Pancreas (tissue), 10 donors: Measurements from ENCODE around the gene RAP1A. TPM values are rescaled to one million over a fixed set of nuclear protein-coding genes. Genes with fewer than 3 reads are reported as not detected.

ENCODE experiments used
- ATAC-seq, 4 donors: fragments of 200-7000 bp; cut with Tn5 transposase; one replicate each; pipeline versions ENCODE4 v1.8.0 to v1.9.1; 2020; ENCODE audit warnings: mild to moderate bottlenecking in 4 of 4, moderate library complexity in 4 of 4
- DNase-seq, 6 donors: peaks; one replicate each; pipeline ENCODE4 v3.0.0-alpha.2; 2020
- FAIRE-seq: peaks from 2 replicates; lab custom pipeline; 2012; peaks lifted over from hg19 to GRCh38; lab: Jason Lieb, UNC
- H3K27ac ChIP-seq, 4 donors: fragments of 200-600 bp; sonication (generic); 1 replicate in 3 of 4; 2 replicates in 1 of 4; pipeline versions ENCODE4 v1.5.0 to v1.8.0; 2020
- H3K27me3 ChIP-seq, 4 donors: fragments of 200-600 bp; one replicate each; pipeline ENCODE4 v1.8.0; 2021
- H3K36me3 ChIP-seq, 3 donors: fragments of 200-600 bp; sonication (generic) in 1 of 3; one replicate each; pipeline versions ENCODE4 v1.5.0 to v1.8.0; 2020 to 2021
- H3K4me1 ChIP-seq, 3 donors: fragments of 200-600 bp; one replicate each; pipeline ENCODE4 v1.8.0; 2021
- H3K4me3 ChIP-seq, 4 donors: fragments of 200-600 bp; sonication (generic) in 2 of 4; one replicate each; pipeline versions ENCODE4 v1.5.0 to v1.8.0; 2020 to 2021
- H3K9me3 ChIP-seq, 4 donors: fragments of 200-600 bp; one replicate each; pipeline ENCODE4 v1.8.0; 2021
- WGBS, 2 donors: extraction: QIAGEN DNeasy Blood & Tissue Kit; methylation state at CpG; one replicate each; pipeline ENCODE4 v1.1.7; 2013; 5-methylcytosine and 5-hydroxymethylcytosine counted together
- intact Hi-C, 3 donors: fragments of 100-400 bp; cut with DNase I; formaldehyde crosslinking; loops; one replicate each; pipeline versions ENCODE4 v1.11.1 to v1.14.2; 2022
- polyA plus RNA-seq, 2 donors: library from polyadenylated mRNA; stranded (reverse); fragments of 200-250 nt; gene quantifications; one replicate each; pipeline ENCODE4 v1.2.3, GENCODE V29; 2013
- total RNA-seq, 6 donors: library from RNA; stranded (reverse); fragmentation: NEBNext Ultra II Directional in 4 of 6; extraction: Animal tissue kit (Norgen Biotek cat#: 25700) in 4 of 6; gene quantifications; one replicate each; pipeline versions ENCODE4 v1.2.1 to v1.2.4, GENCODE V29; 2021 to 2023
- TF ChIP-seq, protein P1 (sequence below), 4 donors: fragments of 200-600 bp; sonication (generic) in 3 of 4; IDR thresholded peaks; one replicate each; pipeline versions ENCODE4 v1.5.0 to v1.8.0; 2021; ENCODE audit warnings: antibody characterized with exemption in 4 of 4
- donor health status: healthy with polysubstance abuse.
- donor health status: DM: no; HTN: no; CAD: no; lungs with moderate emphysema.
- donor health status: DM: no; HTN: no; CAD: no.
- donor health status: control.
- donor health status: control.
- donor health status: Bipolar disorder and iron deficiency.
- donor health status: DM: yes; HTN: yes; CAD: no.
- donor health status: DM: no; HTN: no; CAD: no.
- donor health status: DM: no; HTN: no; CAD: no.
- donor health status: DM: yes; HTN: yes; CAD: no.

Gene RAP1A
- total and polyA plus RNA-seq, 8 donors = 17.0 to 35.1 (median 21.5) TPM

DNA sequence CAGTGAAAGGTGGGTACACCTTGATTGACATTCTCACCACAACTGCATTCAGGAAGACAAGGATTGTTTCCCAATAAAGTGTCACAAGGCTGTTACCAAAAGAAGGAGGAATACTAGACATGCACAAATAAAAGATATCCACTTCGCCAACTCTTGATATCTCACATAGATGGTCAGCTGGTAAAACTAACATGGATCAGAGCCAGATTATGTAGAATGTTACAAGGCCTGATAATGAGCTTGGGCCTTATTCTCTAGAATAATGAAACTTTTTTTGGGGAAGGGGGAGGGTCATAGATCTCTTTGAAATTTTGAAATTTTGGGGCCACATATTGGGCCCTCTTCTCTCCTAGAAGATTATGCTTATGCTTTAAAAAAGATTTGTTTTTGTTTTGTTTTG, 24.9 kb downstream of the RAP1A start:
- no peak for FAIRE-seq
- H3K4me1 ChIP-seq = peaks cover 0 to 7% (median 4%) of the 10 kb centered on the region in 3 donors
- TF ChIP-seq, protein P1, sequence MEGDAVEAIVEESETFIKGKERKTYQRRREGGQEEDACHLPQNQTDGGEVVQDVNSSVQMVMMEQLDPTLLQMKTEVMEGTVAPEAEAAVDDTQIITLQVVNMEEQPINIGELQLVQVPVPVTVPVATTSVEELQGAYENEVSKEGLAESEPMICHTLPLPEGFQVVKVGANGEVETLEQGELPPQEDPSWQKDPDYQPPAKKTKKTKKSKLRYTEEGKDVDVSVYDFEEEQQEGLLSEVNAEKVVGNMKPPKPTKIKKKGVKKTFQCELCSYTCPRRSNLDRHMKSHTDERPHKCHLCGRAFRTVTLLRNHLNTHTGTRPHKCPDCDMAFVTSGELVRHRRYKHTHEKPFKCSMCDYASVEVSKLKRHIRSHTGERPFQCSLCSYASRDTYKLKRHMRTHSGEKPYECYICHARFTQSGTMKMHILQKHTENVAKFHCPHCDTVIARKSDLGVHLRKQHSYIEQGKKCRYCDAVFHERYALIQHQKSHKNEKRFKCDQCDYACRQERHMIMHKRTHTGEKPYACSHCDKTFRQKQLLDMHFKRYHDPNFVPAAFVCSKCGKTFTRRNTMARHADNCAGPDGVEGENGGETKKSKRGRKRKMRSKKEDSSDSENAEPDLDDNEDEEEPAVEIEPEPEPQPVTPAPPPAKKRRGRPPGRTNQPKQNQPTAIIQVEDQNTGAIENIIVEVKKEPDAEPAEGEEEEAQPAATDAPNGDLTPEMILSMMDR (IDR thresholded peaks at IDR 0.05) = no peak
- no peak overlapping the region for H3K4me3 ChIP-seq
- intact Hi-C loops = loop anchor here in 1 of 3 donors (10.0 kb wide), 1 partner anchor 130 kb away; no protein-coding TSS in a partner anchor
- H3K27ac ChIP-seq = no peak overlapping the region
- no peaks in the 10 kb centered on the region for H3K9me3 ChIP-seq
- DNase-seq = no peak
- no peaks in the 10 kb centered on the region for H3K27me3 ChIP-seq
- ATAC-seq = no peak
- 43 to 56% methylated on average over 1 of the region's 1 CpG for WGBS, 2 donors
- no peaks in the 10 kb centered on the region for H3K36me3 ChIP-seq

DNA sequence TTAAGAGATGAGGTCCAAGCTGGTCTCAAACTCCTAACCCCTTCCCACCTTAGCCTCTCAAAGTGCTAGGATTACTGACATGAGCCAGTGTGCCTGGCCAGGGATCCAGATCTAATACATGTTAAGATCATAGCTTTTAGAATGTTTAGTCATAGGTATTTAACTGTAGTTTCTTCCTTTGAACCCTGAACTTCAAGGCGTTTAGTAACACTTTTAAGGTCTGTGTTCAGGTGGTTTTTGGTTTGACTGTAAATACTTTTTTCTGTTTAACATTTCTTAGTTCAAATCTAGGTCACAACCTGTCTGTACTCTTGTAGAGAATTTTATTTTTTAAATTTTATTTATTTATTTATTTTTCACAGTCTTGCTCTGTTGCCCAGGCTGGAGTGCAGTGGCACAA, 28.1 kb downstream of the RAP1A start:
- intact Hi-C loops = loop anchor here in 1 of 3 donors (10.0 kb wide), 1 partner anchor 133 kb away; no protein-coding TSS in a partner anchor
- no peaks in the 10 kb centered on the region for H3K27me3 ChIP-seq
- H3K9me3 ChIP-seq = no peaks in the 10 kb centered on the region
- 91 to 92% methylated on average over 1 of the region's 1 CpG for WGBS, 2 donors
- no peak for DNase-seq
- no peaks in the 10 kb centered on the region for H3K36me3 ChIP-seq
- ATAC-seq = no peak
- H3K27ac ChIP-seq = no peak overlapping the region
- FAIRE-seq = no peak
- no peaks in the 10 kb centered on the region for H3K4me1 ChIP-seq
- TF ChIP-seq, protein P1 (IDR thresholded peaks at IDR 0.05) = no peak
- H3K4me3 ChIP-seq = no peak overlapping the region

DNA sequence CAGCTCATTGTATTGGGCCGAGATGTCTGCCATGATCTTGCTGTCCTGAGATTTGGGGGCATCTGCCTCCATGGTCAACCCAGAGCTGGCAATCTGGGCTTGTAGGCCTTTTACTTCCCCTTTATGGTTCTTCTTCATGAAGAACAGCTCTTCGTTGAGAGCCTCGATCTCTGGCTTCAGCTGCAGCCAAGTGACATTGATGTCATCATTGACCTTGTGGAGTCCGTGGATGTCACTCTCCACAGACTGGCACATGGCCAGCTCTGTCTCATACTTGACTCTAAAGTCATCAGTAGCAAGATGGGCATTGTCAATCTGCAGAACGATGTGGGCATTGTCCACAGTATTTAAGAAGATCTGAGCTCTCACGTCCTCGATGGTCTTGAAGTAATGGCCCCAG, 29.2 kb downstream of the RAP1A start:
- Histone ChIP-seq H3K4me3 (no peak overlapping the region), H3K27me3 (no peaks in the 10 kb centered on the region), H3K27ac (no peak overlapping the region), H3K4me1 (no peaks in the 10 kb centered on the region), H3K9me3 (no peaks in the 10 kb centered on the region), H3K36me3 (no peaks in the 10 kb centered on the region)
- FAIRE-seq (no peak), ATAC-seq (no peak), DNase-seq (no peak)
- TF ChIP-seq, protein P1 (IDR thresholded peaks at IDR 0.05) = no peak
- WGBS, 2 donors = 81 to 84% methylated on average over 7 of the region's 7 CpGs
- intact Hi-C loops = loop anchor here in 1 of 3 donors (10.0 kb wide), 1 partner anchor 134 kb away; no protein-coding TSS in a partner anchor

DNA sequence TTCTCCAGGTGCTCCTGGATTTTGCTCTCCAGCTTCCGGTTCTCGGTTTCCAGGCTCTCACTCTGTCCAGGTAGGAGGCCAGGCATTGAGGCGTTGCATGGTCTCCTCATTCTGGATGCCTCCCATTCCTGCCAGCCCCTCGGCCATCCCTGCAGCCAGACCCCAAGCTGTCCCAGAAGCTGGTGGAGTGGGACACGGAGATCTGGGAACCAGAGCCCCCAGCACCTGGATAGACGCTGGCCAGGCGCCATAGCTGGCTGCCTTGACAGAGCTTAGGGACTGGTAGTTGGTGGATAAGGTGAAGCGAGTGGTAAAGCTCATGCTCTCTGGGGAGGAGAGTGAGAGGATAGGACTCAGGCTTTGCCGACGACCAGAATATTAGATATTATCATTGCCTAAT, 29.6 kb downstream of the RAP1A start:
- intact Hi-C loops = loop anchor here in 1 of 3 donors (10.0 kb wide), 1 partner anchor 134 kb away; no protein-coding TSS in a partner anchor
- no peak overlapping the region for H3K4me3 ChIP-seq
- TF ChIP-seq, protein P1 (IDR thresholded peaks at IDR 0.05) = no peak
- H3K4me1 ChIP-seq = no peaks in the 10 kb centered on the region
- no peaks in the 10 kb centered on the region for H3K9me3 ChIP-seq
- FAIRE-seq (no peak), DNase-seq (peak in 1 of 6 donors; percentile 57), ATAC-seq (no peak)
- no peaks in the 10 kb centered on the region for H3K27me3 ChIP-seq
- H3K36me3 ChIP-seq = no peaks in the 10 kb centered on the region
- H3K27ac ChIP-seq = no peak overlapping the region
- whole genome bisulfite sequencing, 2 donors = 80 to 81% methylated on average over 10 of the region's 10 CpGs

DNA sequence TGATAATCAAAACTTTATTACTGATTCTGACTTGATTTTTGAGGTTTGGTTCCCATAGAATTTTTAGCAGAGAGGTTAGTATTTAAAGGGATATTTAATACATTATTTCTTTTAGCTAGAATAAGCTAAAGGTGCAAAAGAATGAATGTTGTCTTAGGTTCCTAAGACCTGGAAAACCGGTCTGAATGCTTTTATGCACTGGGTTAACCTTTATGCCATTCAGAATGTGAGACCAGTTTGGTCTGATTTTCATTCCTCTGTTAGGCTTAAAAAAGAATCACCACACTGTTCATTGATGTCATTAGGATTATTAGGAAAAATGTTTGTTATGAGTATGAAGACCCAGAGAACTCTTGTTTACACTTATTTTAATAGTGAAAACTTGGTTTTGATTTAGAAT, 30.1 kb downstream of the RAP1A start:
- 21 to 28% methylated on average over 1 of the region's 1 CpG for WGBS, 2 donors
- H3K27ac ChIP-seq = no peak overlapping the region
- ATAC-seq (peak in 3 of 4 donors; percentile 32 to 61 (median 58)), DNase-seq (no peak), FAIRE-seq (no peak)
- H3K9me3 ChIP-seq = no peaks in the 10 kb centered on the region
- no peaks in the 10 kb centered on the region for H3K27me3 ChIP-seq
- no peaks in the 10 kb centered on the region for H3K36me3 ChIP-seq
- intact Hi-C loops = loop anchor here in 1 of 3 donors (10.0 kb wide), 1 partner anchor 135 kb away; no protein-coding TSS in a partner anchor
- no peaks in the 10 kb centered on the region for H3K4me1 ChIP-seq
- no peak overlapping the region for H3K4me3 ChIP-seq
- TF ChIP-seq, protein P1 (IDR thresholded peaks at IDR 0.05) = no peak
